OCI-LY3 (cell line): ENCODE results near the gene RBM12.

Experiments used
- CTCF ChIP-seq: fragments of 200-600, 300-600 bp; sonication (generic); IDR thresholded peaks from 2 replicates; pipeline ENCODE4 v1.5.1; 2014; ENCODE audit warnings: antibody characterized with exemption, low read length, low read depth
- EZH2phosphoT487 ChIP-seq: fragments of 200-600 bp; shearing (Covaris generic); IDR thresholded peaks from 2 replicates; pipeline ENCODE4 v1.6.1; 2018; ENCODE audit warnings: antibody characterized with exemption, mixed run types, low read depth

DNA sequence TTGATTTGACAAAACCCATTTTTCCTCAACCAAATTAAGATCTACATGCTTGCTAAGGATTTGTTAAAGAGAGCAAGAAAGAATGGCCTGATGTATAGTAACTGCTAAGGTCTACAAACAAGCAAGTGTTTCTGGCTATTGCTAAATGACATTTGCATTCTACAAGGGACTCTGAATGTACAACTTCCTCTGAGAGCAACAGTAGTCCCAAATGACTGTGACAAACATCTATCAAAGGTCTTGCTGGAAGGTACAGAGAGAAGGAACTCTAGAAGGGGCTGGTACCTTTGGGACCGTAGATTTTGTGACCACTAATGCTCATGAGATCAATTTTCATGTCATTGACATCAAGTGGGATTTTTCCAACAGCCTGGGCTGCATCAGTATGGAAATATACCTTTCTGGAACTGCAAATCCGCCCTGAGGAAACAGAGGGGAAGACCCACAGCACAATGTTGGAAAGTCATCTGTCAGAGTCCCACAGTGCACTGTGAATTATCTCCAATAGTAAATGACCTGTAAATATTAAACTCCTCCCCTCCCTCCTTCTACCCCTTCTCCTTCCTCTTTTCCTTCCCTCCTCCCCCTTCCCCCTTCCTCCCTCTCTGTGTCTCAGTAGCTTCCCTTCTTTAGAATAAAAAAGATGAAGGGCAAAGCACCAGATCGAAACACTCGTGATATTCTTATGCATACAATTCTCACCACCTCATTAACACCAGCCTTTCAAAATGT lies 15.9 kb upstream of the RBM12 start:
- TF ChIP-seq CTCF (no peak), EZH2phosphoT487 (no peak)
